Kidney (tissue), 14 donors: ENCODE data around the gene EXOC3. TPM values are rescaled to one million over a fixed set of nuclear protein-coding genes. Genes with fewer than 3 reads are reported as not detected.

Source experiments
- DNase-seq, 5 donors: peaks; one replicate each; pipeline ENCODE4 v3.0.0-alpha.2; 2013 to 2020
- FAIRE-seq: peaks from 2 replicates; lab custom pipeline; 2012; peaks lifted over from hg19 to GRCh38; lab: Jason Lieb, UNC
- H3K27ac ChIP-seq, 2 donors: one replicate each; pipeline ENCODE4 v1.7.0; 2013; ENCODE audit warnings: low read depth in 2 of 2, low read length in 2 of 2, inconsistent platforms in 1 of 2
- H3K27me3 ChIP-seq: one replicate; pipeline ENCODE4 v1.7.1; 2013; ENCODE audit warnings: low read length, inconsistent platforms; ENCODE audit not compliant: control insufficient read depth, insufficient read depth
- H3K36me3 ChIP-seq, 3 donors: one replicate each; pipeline versions ENCODE4 v1.7.0 to v1.7.1; 2013; ENCODE audit warnings: low read length in 3 of 3, control low read depth in 1 of 3, inconsistent platforms in 1 of 3; ENCODE audit not compliant: insufficient read depth in 3 of 3, control insufficient read depth in 2 of 3
- H3K4me1 ChIP-seq, 3 donors: one replicate each; pipeline versions ENCODE4 v1.7.0 to v1.7.1; 2013; ENCODE audit warnings: low read length in 3 of 3, inconsistent platforms in 1 of 3, low read depth in 1 of 3; ENCODE audit not compliant: control insufficient read depth in 2 of 3, insufficient read depth in 2 of 3
- H3K4me3 ChIP-seq, 3 donors: one replicate each; pipeline versions ENCODE4 v1.7.0 to v1.8.1; 2013; ENCODE audit warnings: low read length in 3 of 3, control low read depth in 1 of 3, inconsistent platforms in 1 of 3
- H3K9ac ChIP-seq, 3 donors: one replicate each; pipeline versions ENCODE4 v1.7.0 to v1.7.1; 2013; ENCODE audit warnings: low read length in 3 of 3, control low read depth in 1 of 3, inconsistent platforms in 1 of 3
- H3K9me3 ChIP-seq, 3 donors: one replicate each; pipeline versions ENCODE4 v1.7.0 to v1.7.1; 2013; ENCODE audit warnings: low read length in 3 of 3, control low read depth in 1 of 3, inconsistent platforms in 1 of 3; ENCODE audit not compliant: control insufficient read depth in 2 of 3, insufficient read depth in 1 of 3
- intact Hi-C: fragments of 100-400 bp; cut with DNase I; formaldehyde crosslinking; loops from one replicate; pipeline ENCODE4 v1.11.1; 2022
- polyA plus RNA-seq: library from polyadenylated mRNA; stranded (reverse); fragments of 350-450 nt; fragmentation: Illumina TruSeq; extraction: RNeasy Lipid Tissue Mini Kit (QIAGEN cat#74804); gene quantifications from one replicate; pipeline ENCODE4 v1.2.3, GENCODE V29; 2014; ENCODE audit warnings: low read depth, low replicate concordance; ENCODE audit not compliant: insufficient read depth
- total RNA-seq: library from RNA; stranded (reverse); fragmentation: NEBNext Ultra II Directional; extraction: Animal tissue kit (Norgen Biotek cat#: 25700); gene quantifications from one replicate; pipeline ENCODE4 v1.2.1, GENCODE V29; 2021
- TF ChIP-seq, protein P1 (sequence below): IDR thresholded peaks from 3 replicates; pipeline ENCODE4 v1.5.1; 2012; ENCODE audit warnings: mild to moderate bottlenecking, moderate library complexity, borderline replicate concordance; ENCODE audit not compliant: insufficient read depth; ENCODE audit errors: extremely low read depth
- donor health status: control.
- donor health status: control.
- donor health status: control.
- donor health status: control.
- donor health status: control.
- donor health status: DM: yes; HTN: yes; CAD: no.
- donor health status: Normal renal cell carcinoma (clear cell type).

Gene EXOC3
- total and polyA plus RNA-seq, 2 donors from 2014 or later: 40.5 to 71.5 TPM

DNA sequence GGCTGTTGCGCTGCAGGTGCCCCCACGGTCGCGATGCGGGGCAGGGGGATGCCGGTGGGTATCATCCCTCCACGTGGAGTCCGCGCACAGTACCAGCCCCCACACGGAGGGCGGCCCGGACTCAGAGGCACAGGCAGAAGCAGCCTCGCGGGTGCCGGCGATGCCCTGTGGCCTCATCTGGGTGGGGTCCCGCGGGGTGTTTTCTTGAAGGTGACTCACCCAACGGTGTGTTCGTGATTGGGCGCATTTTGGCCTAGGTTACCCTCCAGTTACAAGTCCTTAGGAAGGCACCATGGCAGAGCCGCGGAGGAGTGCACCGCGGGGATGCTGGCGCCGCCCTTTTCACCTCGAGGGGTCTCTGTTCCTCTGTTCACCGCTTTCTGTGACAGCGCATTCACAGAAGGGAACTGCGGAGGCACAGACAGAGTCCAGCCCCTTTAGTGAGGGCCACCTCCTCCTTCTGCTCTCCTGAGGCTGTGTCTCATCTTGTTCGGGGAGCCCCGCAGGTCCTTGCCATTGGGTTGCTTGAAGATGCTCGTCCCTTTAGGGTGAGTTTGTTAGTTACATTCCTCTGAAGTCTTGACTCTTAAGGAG lies 21.6 kb upstream of the EXOC3 start:
- FAIRE-seq: no peak
- intact Hi-C loops: no loop called here

DNA sequence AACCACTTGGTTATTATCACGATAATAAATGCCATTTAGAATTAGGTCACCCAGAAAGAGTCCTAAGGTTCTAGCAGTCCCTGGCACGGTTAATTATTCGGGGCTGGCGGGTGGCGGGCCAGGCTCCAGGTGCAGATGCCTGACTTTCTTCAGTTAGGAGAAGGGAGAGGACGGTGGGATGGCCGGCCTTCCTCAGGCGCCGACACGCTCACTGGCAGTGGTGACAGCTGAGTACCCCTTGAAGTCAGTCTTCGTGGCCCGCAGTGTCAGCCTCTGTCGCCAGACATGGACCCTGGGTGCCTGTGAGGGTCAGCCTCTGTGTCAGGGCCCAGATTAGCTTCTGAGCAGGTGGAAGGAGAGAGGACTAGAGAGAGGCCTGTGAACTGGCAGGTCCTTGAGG lies 21.1 kb upstream of the EXOC3 start:
- no peaks in the 10 kb centered on the region for H3K36me3 ChIP-seq
- no peak for FAIRE-seq
- no peak overlapping the region for H3K4me3 ChIP-seq
- no peaks in the 10 kb centered on the region for H3K27me3 ChIP-seq
- peak in 2 of 5 donors; percentile 26 to 68 for DNase-seq
- intact Hi-C loops: no loop called here
- TF ChIP-seq, protein P1, sequence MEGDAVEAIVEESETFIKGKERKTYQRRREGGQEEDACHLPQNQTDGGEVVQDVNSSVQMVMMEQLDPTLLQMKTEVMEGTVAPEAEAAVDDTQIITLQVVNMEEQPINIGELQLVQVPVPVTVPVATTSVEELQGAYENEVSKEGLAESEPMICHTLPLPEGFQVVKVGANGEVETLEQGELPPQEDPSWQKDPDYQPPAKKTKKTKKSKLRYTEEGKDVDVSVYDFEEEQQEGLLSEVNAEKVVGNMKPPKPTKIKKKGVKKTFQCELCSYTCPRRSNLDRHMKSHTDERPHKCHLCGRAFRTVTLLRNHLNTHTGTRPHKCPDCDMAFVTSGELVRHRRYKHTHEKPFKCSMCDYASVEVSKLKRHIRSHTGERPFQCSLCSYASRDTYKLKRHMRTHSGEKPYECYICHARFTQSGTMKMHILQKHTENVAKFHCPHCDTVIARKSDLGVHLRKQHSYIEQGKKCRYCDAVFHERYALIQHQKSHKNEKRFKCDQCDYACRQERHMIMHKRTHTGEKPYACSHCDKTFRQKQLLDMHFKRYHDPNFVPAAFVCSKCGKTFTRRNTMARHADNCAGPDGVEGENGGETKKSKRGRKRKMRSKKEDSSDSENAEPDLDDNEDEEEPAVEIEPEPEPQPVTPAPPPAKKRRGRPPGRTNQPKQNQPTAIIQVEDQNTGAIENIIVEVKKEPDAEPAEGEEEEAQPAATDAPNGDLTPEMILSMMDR: no peak
- H3K9me3 ChIP-seq: no peaks in the 10 kb centered on the region
- H3K4me1 ChIP-seq: no peaks in the 10 kb centered on the region
- H3K27ac ChIP-seq: no peak overlapping the region
- no peak overlapping the region for H3K9ac ChIP-seq

More for the DNA sequence above, 21.6 kb upstream of the EXOC3 start:
- Histone ChIP-seq H3K4me3 (no peak overlapping the region), H3K9ac (no peak overlapping the region), H3K27ac (no peak overlapping the region), H3K4me1 (no peaks in the 10 kb centered on the region), H3K36me3 (no peaks in the 10 kb centered on the region), H3K9me3 (no peaks in the 10 kb centered on the region), H3K27me3 (no peaks in the 10 kb centered on the region)
- DNase-seq: peak in 2 of 5 donors; percentile 35 to 40
- TF ChIP-seq, protein P1: no peak

DNA sequence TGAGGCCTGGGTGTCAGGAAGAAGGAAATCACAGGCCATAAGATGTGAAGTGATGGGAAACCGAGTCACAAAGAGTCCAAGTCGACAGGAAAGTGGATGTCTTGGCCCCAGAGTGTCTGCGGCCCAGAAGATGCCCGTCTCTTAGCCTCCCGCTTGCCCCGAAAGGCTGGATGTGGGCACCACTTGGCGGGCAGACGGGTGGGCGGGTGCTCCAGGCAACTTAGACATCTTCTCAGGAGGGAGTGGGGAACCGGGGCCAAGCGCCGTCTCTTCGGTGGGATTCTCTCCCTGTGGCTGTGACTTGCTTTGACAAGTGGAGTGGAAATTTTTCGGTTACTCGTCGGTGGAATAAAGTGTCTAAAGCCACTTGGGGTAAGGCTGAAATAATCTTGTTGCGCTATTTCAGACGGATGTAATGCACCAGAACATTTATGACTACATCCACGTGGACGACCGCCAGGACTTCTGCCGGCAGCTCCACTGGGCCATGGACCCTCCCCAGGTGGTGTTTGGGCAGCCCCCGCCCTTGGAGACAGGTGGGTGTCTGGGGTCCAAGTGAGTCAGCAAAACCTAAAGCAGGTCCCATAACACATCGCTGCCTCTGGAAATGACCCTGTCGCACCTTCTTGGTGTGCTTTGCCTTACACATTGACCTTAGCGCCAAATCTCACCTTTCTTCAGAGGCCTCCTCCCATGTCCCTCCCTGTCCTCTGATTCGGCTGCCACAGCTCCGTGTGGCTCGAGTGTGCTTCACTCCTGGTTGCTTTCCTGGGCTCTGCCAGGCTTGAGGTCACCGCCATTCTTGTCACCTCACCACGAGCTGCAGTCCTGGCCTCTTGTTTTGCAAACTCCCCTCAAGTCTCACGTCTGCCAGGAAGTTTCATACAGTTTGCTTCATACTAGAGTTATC lies 20.4 kb upstream of the EXOC3 start:
- FAIRE-seq: no peak
- H3K4me1 ChIP-seq: no peaks in the 10 kb centered on the region
- no peaks in the 10 kb centered on the region for H3K9me3 ChIP-seq
- intact Hi-C loops: no loop called here
- H3K27me3 ChIP-seq: no peaks in the 10 kb centered on the region
- TF ChIP-seq, protein P1: no peak
- no peak overlapping the region for H3K9ac ChIP-seq
- H3K27ac ChIP-seq: no peak overlapping the region
- H3K4me3 ChIP-seq: no peak overlapping the region
- DNase-seq: peak in 2 of 5 donors; percentile 21 to 36
- H3K36me3 ChIP-seq: no peaks in the 10 kb centered on the region
